H1 (cell line): ENCODE results near the gene ZNF83. TPM values are rescaled to one million over a fixed set of nuclear protein-coding genes. Genes with fewer than 3 reads are reported as not detected.

Source experiments
- CTCF ChIA-PET: fragments of 300-600 bp; sonication (Branson Sonifier 250); formaldehyde crosslinking; loops from one replicate; lab custom pipeline; 2021; ENCODE audit not compliant: partially characterized antibody; lab: Charles Lee
- POLR2A ChIA-PET: fragments of 300-600 bp; sonication (Branson Sonifier 250); formaldehyde crosslinking; loops from one replicate; lab custom pipeline; 2021; ENCODE audit warnings: inconsistent platforms; ENCODE audit not compliant: partially characterized antibody; lab: Charles Lee
- DNase-seq, 2 experiments: peaks; one replicate each; pipeline versions ENCODE4 v3.0.0 to v3.0.0-alpha.2; 2010 to 2022; ENCODE audit warnings: low spot score in 2 of 2, low read depth in 1 of 2, mixed read lengths in 1 of 2
- FAIRE-seq: peaks from 2 replicates; lab custom pipeline; 2011; peaks lifted over from hg19 to GRCh38; lab: Jason Lieb, UNC
- H2AFZ ChIP-seq: 2 replicates; pipeline ENCODE4 v1.8.1; 2012; ENCODE audit warnings: low read length, inconsistent platforms
- H2AK5ac ChIP-seq: 2 replicates; pipeline ENCODE4 v1.6.1; 2013; ENCODE audit warnings: low read depth, low read length
- H2BK120ac ChIP-seq: replicated peaks from 2 replicates; pipeline ENCODE3; 2013; ENCODE audit warnings: low read depth, low read length, inconsistent platforms
- H2BK12ac ChIP-seq: 2 replicates; pipeline ENCODE4 v1.6.1; 2013; ENCODE audit warnings: low read depth, low read length
- H2BK15ac ChIP-seq: 2 replicates; pipeline ENCODE4 v1.6.1; 2013; ENCODE audit warnings: low read length
- H2BK20ac ChIP-seq: 2 replicates; pipeline ENCODE4 v1.6.1; 2013; ENCODE audit warnings: low read length
- H2BK5ac ChIP-seq: 2 replicates; pipeline ENCODE4 v1.6.1; 2013; ENCODE audit warnings: low read depth, low read length
- H3K14ac ChIP-seq: 2 replicates; pipeline ENCODE4 v1.6.1; 2013; ENCODE audit warnings: inconsistent platforms; ENCODE audit not compliant: insufficient read length
- H3K18ac ChIP-seq: 2 replicates; pipeline ENCODE4 v1.6.1; 2013; ENCODE audit warnings: low read length; ENCODE audit errors: extremely low read depth
- H3K23ac ChIP-seq: 2 replicates; pipeline ENCODE4 v1.6.1; 2013; ENCODE audit warnings: inconsistent platforms; ENCODE audit not compliant: insufficient read length
- H3K23me2 ChIP-seq: 2 replicates; pipeline ENCODE4 v1.6.1; 2013; ENCODE audit warnings: low read depth, low read length
- H3K27ac ChIP-seq: 2 replicates; pipeline ENCODE4 v1.6.1; 2011; ENCODE audit warnings: low read depth, low read length, inconsistent platforms
- H3K27me3 ChIP-seq, 4 experiments: replicated peaks in 1 of 4; 1 replicate in 1 of 4; 2 replicates in 3 of 4; pipeline versions ENCODE4 v1.6.1 to v1.8.1; 2011 to 2013; ENCODE audit warnings: low read length in 3 of 4, mild to moderate bottlenecking in 3 of 4, inconsistent platforms in 2 of 4, mixed read lengths in 2 of 4, moderate library complexity in 1 of 4; ENCODE audit not compliant: control insufficient read depth in 3 of 4, insufficient read depth in 3 of 4; ENCODE audit errors: extremely low read depth in 1 of 4
- H3K36me3 ChIP-seq, 4 experiments: 2 replicates each; pipeline versions ENCODE4 v1.6.1 to v1.8.1; 2011 to 2013; ENCODE audit warnings: mild to moderate bottlenecking in 4 of 4, low read length in 3 of 4, moderate library complexity in 2 of 4, control low read depth in 1 of 4, inconsistent platforms in 1 of 4; ENCODE audit not compliant: insufficient read depth in 4 of 4, control insufficient read depth in 2 of 4
- H3K4ac ChIP-seq: replicated peaks from 2 replicates; pipeline ENCODE3; 2013; ENCODE audit warnings: low read length, low read depth, mixed read lengths, inconsistent platforms; ENCODE audit not compliant: insufficient read length
- H3K4me1 ChIP-seq, 4 experiments: replicated peaks in 1 of 4; 1 replicate in 1 of 4; 2 replicates in 3 of 4; pipeline versions ENCODE4 v1.6.1 to v1.8.1; 2011 to 2013; ENCODE audit warnings: low read length in 3 of 4, inconsistent platforms in 2 of 4, mixed read lengths in 1 of 4; ENCODE audit not compliant: insufficient read depth in 4 of 4, control insufficient read depth in 3 of 4
- H3K4me2 ChIP-seq, 2 experiments: 2 replicates each; pipeline versions ENCODE4 v1.6.1 to v1.8.1; 2011 to 2013; ENCODE audit warnings: low read depth in 2 of 2, low read length in 2 of 2, control low read depth in 1 of 2, inconsistent platforms in 1 of 2, mild to moderate bottlenecking in 1 of 2; ENCODE audit not compliant: insufficient read depth in 1 of 2
- H3K4me3 ChIP-seq, 4 experiments: fragments of 200-600, 300-600 bp in 1 of 4; sonication (generic), shearing (Covaris generic), sonication (Bioruptor Twin) in 1 of 4; 2 replicates each; pipeline versions ENCODE4 v1.5.1 to v1.8.1; 2011 to 2016; ENCODE audit warnings: low read length in 4 of 4, low read depth in 3 of 4, control low read depth in 2 of 4, inconsistent platforms in 2 of 4, mild to moderate bottlenecking in 2 of 4, mixed read lengths in 1 of 4, moderate library complexity in 1 of 4; ENCODE audit not compliant: insufficient read depth in 2 of 4; ENCODE audit errors: extremely low read depth in 1 of 4
- H3K56ac ChIP-seq: replicated peaks from 2 replicates; pipeline ENCODE3; 2013; ENCODE audit warnings: low read depth, mild to moderate bottlenecking, mixed read lengths, low read length, inconsistent platforms; ENCODE audit not compliant: insufficient read length
- H3K79me1 ChIP-seq: 2 replicates; pipeline ENCODE4 v1.6.1; 2013; ENCODE audit warnings: low read depth, low read length, control low read depth
- H3K79me2 ChIP-seq, 2 experiments: 2 replicates each; pipeline versions ENCODE4 v1.6.1 to v1.8.1; 2012 to 2013; ENCODE audit warnings: low read length in 2 of 2, mild to moderate bottlenecking in 2 of 2, inconsistent platforms in 1 of 2; ENCODE audit not compliant: insufficient read depth in 2 of 2, control insufficient read depth in 1 of 2
- H3K9ac ChIP-seq, 4 experiments: replicated peaks in 1 of 4; 1 replicate in 1 of 4; 2 replicates in 3 of 4; pipeline versions ENCODE4 v1.6.1 to v1.8.1; 2011 to 2013; ENCODE audit warnings: low read depth in 3 of 4, low read length in 3 of 4, control low read depth in 2 of 4, mild to moderate bottlenecking in 2 of 4, moderate library complexity in 2 of 4, inconsistent platforms in 1 of 4; ENCODE audit errors: extremely low read depth in 1 of 4
- H3K9me3 ChIP-seq, 2 experiments: 2 replicates each; pipeline versions ENCODE4 v1.6.1 to v1.8.1; 2012 to 2013; ENCODE audit warnings: mild to moderate bottlenecking in 2 of 2, moderate library complexity in 2 of 2, control low read depth in 1 of 2, inconsistent platforms in 1 of 2, low read depth in 1 of 2, low read length in 1 of 2, mixed read lengths in 1 of 2; ENCODE audit not compliant: insufficient read depth in 2 of 2
- H4K20me1 ChIP-seq, 2 experiments: replicated peaks in 1 of 2; 2 replicates each; pipeline versions ENCODE3 to v1.8.1; 2011 to 2013; ENCODE audit warnings: inconsistent platforms in 2 of 2, low read length in 2 of 2, mild to moderate bottlenecking in 1 of 2; ENCODE audit not compliant: insufficient read depth in 2 of 2, control insufficient read depth in 1 of 2
- H4K5ac ChIP-seq: 2 replicates; pipeline ENCODE4 v1.6.1; 2013; ENCODE audit warnings: low read length, low read depth, mixed read lengths, inconsistent platforms; ENCODE audit not compliant: insufficient read length
- H4K8ac ChIP-seq: 2 replicates; pipeline ENCODE4 v1.8.0; 2013; ENCODE audit warnings: mild to moderate bottlenecking, moderate library complexity, low read length, inconsistent platforms; ENCODE audit not compliant: insufficient read depth; ENCODE audit errors: extremely low read depth
- H4K91ac ChIP-seq: replicated peaks from 2 replicates; pipeline ENCODE3; 2013; ENCODE audit warnings: low read length, mixed read lengths, inconsistent platforms; ENCODE audit not compliant: insufficient read length
- BACH1 ChIP-seq: IDR thresholded peaks from 2 replicates; pipeline ENCODE4 v1.6.1; 2012; ENCODE audit warnings: low read length, improper control_type of control experiment
- BRCA1 ChIP-seq: IDR thresholded peaks from 2 replicates; pipeline ENCODE4 v1.6.1; 2012; ENCODE audit warnings: low read depth, low read length, improper control_type of control experiment
- EP300 ChIP-seq, 2 experiments: IDR thresholded peaks; 1 replicate in 1 of 2; 2 replicates in 1 of 2; pipeline ENCODE4 v1.6.1; 2011 to 2012; ENCODE audit warnings: low read depth in 2 of 2, low read length in 2 of 2, mild to moderate bottlenecking in 2 of 2, borderline replicate concordance in 1 of 2, inconsistent platforms in 1 of 2, moderate library complexity in 1 of 2
- GABPA ChIP-seq: IDR thresholded peaks from 2 replicates; pipeline ENCODE4 v1.6.1; 2011; ENCODE audit warnings: mild to moderate bottlenecking, low read length, moderate library complexity, borderline replicate concordance; ENCODE audit not compliant: insufficient read depth
- JUN ChIP-seq: IDR thresholded peaks from 2 replicates; pipeline ENCODE4 v1.6.1; 2011; ENCODE audit warnings: low read depth, mild to moderate bottlenecking, improper control_type of control experiment, low read length
- POLR2A ChIP-seq, 2 experiments: IDR thresholded peaks; 1 replicate in 1 of 2; 2 replicates in 1 of 2; pipeline ENCODE4 v1.6.1; 2011; ENCODE audit warnings: low read depth in 2 of 2, low read length in 2 of 2, mild to moderate bottlenecking in 2 of 2; ENCODE audit errors: control extremely low read depth in 1 of 2
- POLR2AphosphoS5 ChIP-seq: IDR thresholded peaks from 2 replicates; pipeline ENCODE4 v1.6.1; 2011; ENCODE audit warnings: low read depth, low read length
- RBBP5 ChIP-seq: IDR thresholded peaks from 2 replicates; pipeline ENCODE4 v1.7.1; 2012; ENCODE audit warnings: low read depth, mild to moderate bottlenecking, inconsistent platforms, low read length, moderate library complexity, borderline replicate concordance
- SP1 ChIP-seq: IDR thresholded peaks from 2 replicates; pipeline ENCODE4 v1.6.1; 2011; ENCODE audit warnings: low read depth, low read length
- SP2 ChIP-seq: IDR thresholded peaks from 2 replicates; pipeline ENCODE4 v1.6.1; 2012; ENCODE audit warnings: mild to moderate bottlenecking, low read length, inconsistent platforms
- SUZ12 ChIP-seq: fragments of 200-600 bp; sonication (generic); IDR thresholded peaks from 2 replicates; pipeline ENCODE4 v1.6.1; 2012; ENCODE audit warnings: mild to moderate bottlenecking, inconsistent platforms, low read length, moderate library complexity, mixed read lengths
- TAF1 ChIP-seq: IDR thresholded peaks from 2 replicates; pipeline ENCODE4 v1.6.1; 2011; ENCODE audit warnings: mild to moderate bottlenecking, low read depth, low read length
- WGBS, 2 experiments: shearing (Covaris generic) in 1 of 2; methylation state at CpG; one replicate each; pipeline versions ENCODE4 v1.1.6 to v1.1.7; 2013 to 2015; ENCODE audit warnings: low lambda C conversion rate in 2 of 2, mixed read lengths in 2 of 2, inconsistent platforms in 1 of 2, low coverage in 1 of 2, missing lambda C conversion rate in 1 of 2; ENCODE audit not compliant: insufficient replicate concordance in 2 of 2, insufficient coverage in 1 of 2, insufficient read length in 1 of 2; ENCODE audit errors: extremely low coverage in 1 of 2, missing lambda C conversion rate in 1 of 2; 5-methylcytosine and 5-hydroxymethylcytosine counted together
- polyA plus RNA-seq, 7 experiments: library from polyadenylated mRNA; depleted of rRNA in 3 of 7; stranded (reverse) in 5 of 7; unstranded in 2 of 7; fragments of >200 nt in 5 of 7; fragments of 200-250 nt in 2 of 7; gene quantifications; 1 replicate in 5 of 7; 2 replicates in 1 of 7; 4 replicates in 1 of 7; pipeline versions ENCODE4 v1.2.1 to v1.2.3, GENCODE V29; 2011 to 2013; ENCODE audit warnings: missing spikeins in 2 of 7, mixed read lengths in 2 of 7
- total RNA-seq: library from RNA; stranded (reverse); fragmentation: NEBNext Ultra II Directional; extraction: Animal tissue kit (Norgen Biotek cat#: 25700); gene quantifications from 2 replicates; pipeline ENCODE4 v1.2.1, GENCODE V29; 2021

ZNF83 gene
- total and polyA plus RNA-seq, 2 of the 8 experiments (the other 6 are each of a cell fraction or from before 2014, with no cell fraction given) = 13.2 to 19.4 TPM

- H3K4me2 ChIP-seq = 0 out of 4 replicates have a peak overlapping the region, but pooled peaks of 1 of the 2 experiments have one; percentile 20
- H4K91ac ChIP-seq = no peak overlapping the region
- H3K9ac ChIP-seq = no peak overlapping the region
- no peak overlapping the region for H3K4ac ChIP-seq
- no peak overlapping the region for H2BK20ac ChIP-seq
- no peaks in the 10 kb centered on the region; the same call in 1 of the 2 replicates for H3K23me2 ChIP-seq
- H3K4me1 ChIP-seq = peaks cover 0 to 12% (median 5%) of the 10 kb centered on the region in 4 experiments; a peak in 4 of 7 replicates
- H4K20me1 ChIP-seq = peaks cover 0 to 3% of the 10 kb centered on the region in 2 experiments
- DNase-seq = no peak
- H3K36me3 ChIP-seq = no peaks in the 10 kb centered on the region
- no peak overlapping the region for H3K56ac ChIP-seq
- H4K5ac ChIP-seq = no peak overlapping the region
- H3K9me3 ChIP-seq = no peaks in the 10 kb centered on the region
- H3K4me3 ChIP-seq = no peak overlapping the region
- TF ChIP-seq EP300 (IDR thresholded peaks at IDR 0.05; ENCODE audit: borderline replicate concordance in 1 of 2, low read depth in 2 of 2, low read length in 2 of 2) (no peak), BACH1 (no peak), GABPA (no peak), POLR2A (IDR thresholded peaks at IDR 0.05; ENCODE audit: control extremely low read depth in 1 of 2, low read depth in 2 of 2, low read length in 2 of 2) (no peak), RBBP5 (no peak), SP1 (no peak), BRCA1 (no peak), SP2 (no peak), POLR2AphosphoS5 (no peak), TAF1 (no peak), SUZ12 (no peak), JUN (no peak)
- no peak overlapping the region for H2AFZ ChIP-seq
- H3K23ac ChIP-seq = no peak overlapping the region
- H3K27me3 ChIP-seq = no peaks in the 10 kb centered on the region
- H2BK120ac ChIP-seq = no peak overlapping the region
- no peak overlapping the region for H2BK12ac ChIP-seq
- no peak overlapping the region for H3K18ac ChIP-seq
- H2BK15ac ChIP-seq = no peak overlapping the region
- ChIA-PET POLR2A (interaction anchor here (0.6 kb wide), 1 partner anchor 419 kb away, joined by 5 read pairs; no protein-coding TSS in a partner anchor), CTCF (interaction anchor here (0.6 to 2.1 kb wide), 4 partner anchors 9 to 20 kb away, joined by 3 to 10 read pairs (median 4); no protein-coding TSS in a partner anchor)
- WGBS, 2 experiments = 85% methylated on average over 6 of the region's 6 CpGs; no CpG with 5 or more reads in 1 of the 2 experiments
- H2BK5ac ChIP-seq = no peak overlapping the region
- no peak overlapping the region for H2AK5ac ChIP-seq
- no peak overlapping the region for H4K8ac ChIP-seq
- no peak for FAIRE-seq
- H3K27ac ChIP-seq = no peak overlapping the region
- no peaks in the 10 kb centered on the region for H3K79me2 ChIP-seq
- no peaks in the 10 kb centered on the region for H3K79me1 ChIP-seq
- H3K14ac ChIP-seq = no peak overlapping the region
Measured at GRCh38 chr19:52667972-52668371, 29.8 kb upstream of the ZNF83 start.
